Brain microvascular endothelial cell (primary cell): Measurements from ENCODE around the gene TMEM63A.

Experiments used
- DNase-seq: peaks from one replicate; pipeline ENCODE4 v3.0.0-alpha.2; 2020
- H3K27ac ChIP-seq: fragments of 250-450 bp; sonication (Bioruptor Pico); 2 replicates; pipeline ENCODE4 v1.5.1; 2020; ENCODE audit warnings: mild to moderate bottlenecking, moderate library complexity
- H3K27me3 ChIP-seq: fragments of 250-450 bp; sonication (Bioruptor Pico); replicated peaks from 2 replicates; pipeline ENCODE4 v1.5.1; 2020; ENCODE audit warnings: mild to moderate bottlenecking
- H3K36me3 ChIP-seq: fragments of 250-450 bp; sonication (Bioruptor Pico); replicated peaks from 2 replicates; pipeline ENCODE4 v1.5.1; 2020; ENCODE audit warnings: mild to moderate bottlenecking
- H3K4me3 ChIP-seq: 2 replicates; pipeline ENCODE4 v1.5.1; 2011; ENCODE audit warnings: low read depth, mild to moderate bottlenecking, control low read depth, low read length, moderate library complexity
- in situ Hi-C: cut with HindIII; loops from 2 replicates; pipeline ENCODE4 v1.10.0; 2017; ENCODE audit warnings: low sequenced_read_pairs, low pct_ligation_motif_present
- TF ChIP-seq, protein P1 (sequence below): IDR thresholded peaks from 2 replicates; pipeline ENCODE4 v1.5.1; 2011; ENCODE audit warnings: low read depth, mild to moderate bottlenecking, moderate library complexity, low read length, control low read depth, inconsistent platforms; ENCODE audit errors: missing control alignments

TMEM63A gene

GRCh38 chr1:225896494-225896893, 14.3 kb upstream of the TMEM63A start:
- Histone ChIP-seq H3K4me3 (no peak overlapping the region), H3K36me3 (no peaks in the 10 kb centered on the region), H3K27me3 (no peaks in the 10 kb centered on the region), H3K27ac (no peak overlapping the region)
- in situ Hi-C loops, result no loop called here
- DNase-seq, result no peak
- TF ChIP-seq, protein P1, sequence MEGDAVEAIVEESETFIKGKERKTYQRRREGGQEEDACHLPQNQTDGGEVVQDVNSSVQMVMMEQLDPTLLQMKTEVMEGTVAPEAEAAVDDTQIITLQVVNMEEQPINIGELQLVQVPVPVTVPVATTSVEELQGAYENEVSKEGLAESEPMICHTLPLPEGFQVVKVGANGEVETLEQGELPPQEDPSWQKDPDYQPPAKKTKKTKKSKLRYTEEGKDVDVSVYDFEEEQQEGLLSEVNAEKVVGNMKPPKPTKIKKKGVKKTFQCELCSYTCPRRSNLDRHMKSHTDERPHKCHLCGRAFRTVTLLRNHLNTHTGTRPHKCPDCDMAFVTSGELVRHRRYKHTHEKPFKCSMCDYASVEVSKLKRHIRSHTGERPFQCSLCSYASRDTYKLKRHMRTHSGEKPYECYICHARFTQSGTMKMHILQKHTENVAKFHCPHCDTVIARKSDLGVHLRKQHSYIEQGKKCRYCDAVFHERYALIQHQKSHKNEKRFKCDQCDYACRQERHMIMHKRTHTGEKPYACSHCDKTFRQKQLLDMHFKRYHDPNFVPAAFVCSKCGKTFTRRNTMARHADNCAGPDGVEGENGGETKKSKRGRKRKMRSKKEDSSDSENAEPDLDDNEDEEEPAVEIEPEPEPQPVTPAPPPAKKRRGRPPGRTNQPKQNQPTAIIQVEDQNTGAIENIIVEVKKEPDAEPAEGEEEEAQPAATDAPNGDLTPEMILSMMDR, result no peak

DNA sequence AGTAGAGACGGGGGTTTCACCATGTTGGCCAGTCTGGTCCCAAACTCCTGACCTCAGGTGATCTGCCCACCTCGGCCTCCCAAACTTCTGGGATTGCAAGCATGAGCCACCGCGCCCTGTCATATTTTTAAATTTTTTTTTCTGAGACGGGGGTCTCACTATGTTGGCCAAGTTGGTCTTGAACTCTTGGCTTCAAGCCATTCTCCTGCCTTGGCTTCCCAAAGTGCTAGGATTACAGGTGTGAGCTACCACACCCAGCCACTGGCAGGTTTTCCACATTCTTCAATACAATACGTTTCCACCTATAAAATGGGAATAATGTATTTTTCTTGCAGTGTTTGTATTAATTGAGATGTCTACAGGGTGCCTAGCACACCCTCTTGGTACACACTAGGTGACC, 10.1 kb upstream of the TMEM63A start:
- TF ChIP-seq, protein P1, result no peak
- no peak for DNase-seq
- in situ Hi-C loops, result no loop called here
- H3K4me3 ChIP-seq, result no peak overlapping the region
- no peaks in the 10 kb centered on the region for H3K27me3 ChIP-seq
- H3K27ac ChIP-seq, result no peak overlapping the region
- no peaks in the 10 kb centered on the region for H3K36me3 ChIP-seq

- TF ChIP-seq, protein P1, result no peak
- no peak overlapping the region for H3K27ac ChIP-seq
- no peak for DNase-seq
- H3K27me3 ChIP-seq, result no peaks in the 10 kb centered on the region
- no peak overlapping the region for H3K4me3 ChIP-seq
- no peaks in the 10 kb centered on the region for H3K36me3 ChIP-seq
- in situ Hi-C loops, result no loop called here
Observed at GRCh38 chr1:225891229-225891972, 9.2 kb upstream of the TMEM63A start.

- no peaks in the 10 kb centered on the region for H3K36me3 ChIP-seq
- no peaks in the 10 kb centered on the region for H3K27me3 ChIP-seq
- DNase-seq, result no peak
- no peak overlapping the region for H3K27ac ChIP-seq
- in situ Hi-C loops, result no loop called here
- no peak overlapping the region for H3K4me3 ChIP-seq
- TF ChIP-seq, protein P1, result no peak
Observed at GRCh38 chr1:225890346-225891228, 8.4 kb upstream of the TMEM63A start.

GRCh38 chr1:225889743-225890142, 7.6 kb upstream of the TMEM63A start:
- in situ Hi-C loops, result no loop called here
- Histone ChIP-seq H3K27ac (no peak overlapping the region), H3K36me3 (no peaks in the 10 kb centered on the region), H3K27me3 (no peaks in the 10 kb centered on the region), H3K4me3 (no peak overlapping the region)
- TF ChIP-seq, protein P1, result no peak
- DNase-seq, result no peak
